ENCODE data around the gene SLC10A7.

The SLC10A7 gene

DNA sequence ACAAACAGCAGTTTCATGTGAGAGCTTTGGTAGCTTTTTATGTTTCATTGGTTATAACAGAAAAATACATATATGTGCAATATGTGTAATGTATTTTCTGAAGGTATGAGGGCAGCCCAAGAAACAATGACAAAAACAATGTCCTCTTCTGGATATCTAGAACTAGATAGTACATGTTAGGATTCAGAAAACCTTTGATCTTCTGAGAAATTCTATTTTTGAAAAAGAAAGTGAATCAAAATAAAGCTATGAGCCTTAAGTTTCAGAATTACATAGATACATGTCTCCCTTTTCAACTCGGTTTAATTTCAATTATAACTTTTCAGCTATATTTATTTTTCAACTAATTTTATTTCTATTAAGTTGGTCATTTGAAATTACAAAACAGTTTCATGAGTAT lies 175.5 kb downstream of the SLC10A7 start:
- no peak for DNase-seq

DNA sequence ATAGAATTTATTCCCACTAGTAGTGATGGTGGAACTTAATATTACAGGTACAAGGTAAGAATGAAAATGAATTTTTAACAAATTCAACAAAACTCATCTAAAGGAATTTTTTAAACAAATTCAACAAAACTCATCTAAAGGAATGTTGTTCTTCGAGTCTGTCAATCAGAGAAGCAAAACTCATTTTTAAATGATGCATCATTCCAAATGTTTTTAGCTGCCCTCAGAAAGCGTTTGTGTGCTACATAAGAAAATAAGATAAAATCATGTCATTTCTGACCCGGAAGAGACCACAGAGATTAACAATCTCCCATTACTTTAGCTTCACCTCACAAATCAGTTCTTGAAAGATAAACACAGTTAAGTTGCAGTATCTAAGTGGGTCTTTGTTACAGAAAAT lies 178.0 kb downstream of the SLC10A7 start:
- DNase-seq = no peak

DNA sequence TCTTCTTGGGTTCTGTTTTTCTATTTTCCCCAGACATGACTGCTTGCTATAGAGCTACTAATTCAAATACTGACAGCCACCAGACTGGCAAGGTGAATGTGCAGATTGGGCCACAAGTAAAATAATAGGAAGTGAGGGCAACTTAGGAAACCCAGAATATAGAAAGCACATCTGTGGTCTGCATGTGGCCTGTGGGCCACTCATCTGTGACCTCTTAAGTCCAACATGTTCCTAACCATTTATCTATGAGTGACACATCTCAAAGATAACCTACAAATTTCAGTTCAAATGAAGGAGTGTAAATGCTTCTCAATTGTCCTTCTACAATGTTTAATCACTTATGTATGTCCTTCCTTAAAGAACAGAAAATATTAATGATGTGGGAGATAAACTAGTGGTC lies 178.5 kb downstream of the SLC10A7 start:
- no peak for DNase-seq

DNA sequence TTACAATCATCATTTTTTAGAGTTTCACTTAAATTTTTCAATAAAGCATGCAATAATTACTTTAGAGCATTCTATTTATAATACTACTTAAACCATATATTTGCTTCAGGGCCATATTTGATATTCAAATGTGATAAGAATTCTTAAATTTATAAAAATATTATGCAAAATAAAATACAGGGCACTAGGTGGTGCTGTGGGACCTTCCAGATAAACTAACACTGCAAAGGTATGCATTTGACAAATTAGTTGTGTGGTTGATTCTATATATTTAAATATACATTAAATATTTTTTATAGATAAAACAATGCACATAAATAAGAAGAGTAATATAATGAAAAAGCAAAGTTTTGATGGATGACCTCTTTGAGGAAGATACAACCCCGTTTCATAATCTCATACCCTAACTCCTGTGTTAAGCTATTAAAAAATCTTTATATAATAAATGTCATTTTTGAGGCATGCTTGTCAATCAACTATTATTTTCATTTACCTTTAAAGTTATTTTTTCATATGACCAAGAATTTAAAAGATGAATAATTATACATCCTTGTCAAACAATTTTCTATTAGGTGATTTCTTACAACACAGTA lies 179.0 kb downstream of the SLC10A7 start:
- DNase-seq = no peak

DNA sequence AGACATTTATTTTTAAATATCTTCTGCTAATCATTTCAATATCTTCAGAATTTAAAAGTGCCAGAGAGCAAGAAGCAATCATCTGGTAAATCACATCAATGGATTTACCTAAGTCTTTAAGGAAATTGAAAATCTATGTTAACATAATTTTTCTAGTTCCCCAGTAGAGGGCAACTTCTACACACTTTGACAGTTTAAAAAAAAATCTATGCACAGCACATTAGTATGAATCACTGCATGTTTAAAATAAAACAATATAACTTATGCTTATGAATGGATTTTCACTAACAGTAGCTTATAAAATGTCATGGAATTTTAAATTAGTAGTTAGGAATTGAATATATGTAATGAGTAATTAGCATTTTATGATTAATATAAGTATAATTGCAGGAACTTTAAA lies 180.9 kb downstream of the SLC10A7 start:
- no peak for DNase-seq

DNA sequence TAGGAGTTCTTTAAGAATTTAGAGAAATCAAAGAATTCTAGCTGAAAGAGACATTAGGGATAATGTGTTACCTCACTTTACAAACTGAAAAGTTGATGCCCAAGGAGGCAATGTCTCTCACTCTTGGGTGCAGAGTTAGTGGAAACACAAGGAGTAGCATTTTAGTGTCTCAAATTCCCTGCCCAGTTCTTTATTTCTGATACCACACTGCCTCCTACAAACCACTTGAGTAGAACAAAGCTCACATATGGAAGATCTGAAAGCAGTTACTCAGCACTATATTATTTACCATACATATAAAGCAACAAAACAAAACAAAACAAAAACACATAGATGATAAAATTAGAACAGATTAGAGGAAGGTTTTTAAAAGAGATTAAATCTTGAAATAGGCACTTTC lies 183.2 kb downstream of the SLC10A7 start:
- DNase-seq = no peak

DNA sequence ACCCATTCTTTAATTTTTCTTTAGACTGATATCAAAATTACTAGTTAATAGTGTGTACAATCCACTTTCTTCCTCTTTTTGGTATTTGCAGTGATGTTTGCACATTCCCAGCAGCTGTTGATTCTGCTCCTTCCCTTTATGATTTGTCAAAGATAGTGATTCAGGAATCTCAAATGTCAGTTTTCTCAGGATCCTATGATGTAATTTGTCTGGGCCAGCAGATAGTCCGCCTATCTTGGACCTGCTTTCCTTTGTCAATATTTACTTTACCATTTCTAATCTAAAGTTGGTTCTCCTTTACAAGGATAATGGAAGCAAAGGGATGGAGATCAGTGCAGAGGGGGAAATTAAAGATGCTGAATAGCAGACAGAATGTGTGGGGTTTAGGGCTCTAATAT lies 185.3 kb downstream of the SLC10A7 start:
- DNase-seq = no peak

DNA sequence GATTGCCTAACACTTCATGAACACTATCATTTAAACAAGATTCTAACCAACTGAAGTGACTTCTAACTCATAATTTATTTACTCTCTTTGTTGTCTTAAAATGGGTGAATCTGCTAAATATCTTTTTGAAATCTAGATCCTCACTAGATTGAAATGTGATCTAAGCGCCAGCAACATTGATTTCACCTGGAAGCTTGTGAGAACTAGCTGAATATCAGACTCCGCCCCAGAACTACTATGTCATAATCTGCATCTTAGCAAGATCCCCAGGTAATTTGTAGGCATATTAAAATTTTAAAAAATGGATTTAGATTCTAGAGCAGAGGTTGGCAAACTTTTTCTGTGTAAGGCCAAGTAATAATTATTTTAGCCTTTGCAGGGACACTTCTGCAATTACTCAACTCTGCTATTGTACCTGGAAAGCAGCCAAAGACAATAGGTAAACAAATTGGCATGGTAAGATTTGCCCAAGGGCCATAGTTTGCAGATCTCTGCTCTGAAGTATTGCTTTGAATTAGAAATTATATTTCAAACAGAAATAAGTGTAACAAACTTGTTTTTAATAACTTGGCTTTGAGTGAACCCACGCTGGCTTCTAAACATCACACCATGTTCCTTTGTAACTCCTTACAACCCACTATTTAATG lies 185.9 kb downstream of the SLC10A7 start:
- no peak for DNase-seq

DNA sequence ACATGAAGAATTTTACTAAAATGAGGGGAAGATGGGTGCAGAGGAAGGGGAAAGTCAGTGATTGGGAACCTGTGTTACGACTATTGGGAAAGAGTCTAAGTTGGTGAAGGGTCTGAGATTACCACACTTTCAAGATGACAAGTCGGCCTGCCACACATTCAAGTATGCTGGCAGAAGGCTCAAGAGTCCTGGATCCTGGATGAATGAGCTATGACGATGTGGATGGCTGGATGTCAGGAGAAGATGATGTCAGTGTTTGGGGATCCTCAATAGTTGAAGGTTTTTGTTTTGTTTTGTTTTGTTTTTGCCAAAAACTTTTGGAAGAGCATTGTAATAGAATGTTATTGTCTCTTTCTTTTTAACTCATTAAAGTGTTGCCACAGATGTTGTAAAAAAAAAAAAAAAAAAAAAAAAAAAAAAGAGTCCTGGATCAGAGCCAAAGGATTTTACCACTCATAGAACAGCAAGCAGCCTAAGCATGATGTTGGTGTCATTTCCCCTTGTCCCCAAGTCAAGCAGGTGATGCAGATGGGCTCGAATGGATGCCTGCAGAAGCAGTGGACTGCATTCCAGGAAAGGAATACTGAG lies 186.8 kb downstream of the SLC10A7 start:
- DNase-seq = no peak

DNA sequence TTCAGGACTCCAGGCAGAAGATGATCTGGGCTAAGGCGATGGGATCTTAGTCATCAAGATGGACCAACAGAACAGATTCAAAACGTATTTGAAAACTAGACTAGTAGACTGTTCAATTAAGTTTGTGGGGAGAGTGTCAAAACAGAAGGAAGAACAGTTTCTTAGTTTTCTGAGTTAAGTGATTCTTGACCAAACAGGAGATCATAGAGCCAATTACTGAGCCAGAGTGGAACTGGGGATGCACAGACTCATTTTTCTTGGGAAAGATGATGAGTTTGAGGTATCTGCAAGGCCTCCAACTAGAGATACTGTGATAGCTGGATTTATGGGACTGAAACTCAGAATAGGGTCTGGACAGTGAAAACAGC lies 187.9 kb downstream of the SLC10A7 start:
- no peak for DNase-seq

DNA sequence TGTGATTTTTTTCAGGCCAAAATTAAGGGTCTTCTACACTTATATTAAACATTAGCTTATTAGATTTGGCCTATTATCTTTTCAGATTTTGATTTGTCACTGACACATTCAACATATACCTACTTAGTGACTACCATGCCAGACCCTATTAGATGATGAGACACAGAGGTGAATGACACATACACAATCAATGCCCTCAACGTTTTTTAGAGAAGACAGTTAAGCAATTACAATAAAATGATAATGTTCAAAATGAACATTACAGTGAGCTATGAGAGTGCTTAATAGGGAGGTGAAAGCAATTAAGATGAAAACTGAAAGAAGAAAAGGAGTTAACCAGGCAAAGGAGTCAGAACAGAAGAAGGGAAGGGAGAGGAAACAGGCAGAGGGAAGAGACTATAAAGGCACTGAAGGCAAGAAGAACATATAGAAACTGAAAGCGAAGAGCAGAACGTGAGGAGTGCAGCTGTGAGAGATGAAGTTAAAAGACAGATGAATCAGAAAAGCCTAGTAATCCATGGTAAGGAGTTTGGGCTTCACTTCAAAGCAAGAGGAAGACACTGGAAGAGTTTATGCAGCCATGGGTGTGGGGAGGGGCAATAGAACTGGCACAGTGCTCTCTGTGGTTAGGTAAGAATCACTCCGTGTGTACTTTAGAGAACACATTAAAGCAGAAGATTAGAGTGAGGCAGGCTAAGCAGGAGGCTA lies 188.4 kb downstream of the SLC10A7 start:
- no peak for DNase-seq

DNA sequence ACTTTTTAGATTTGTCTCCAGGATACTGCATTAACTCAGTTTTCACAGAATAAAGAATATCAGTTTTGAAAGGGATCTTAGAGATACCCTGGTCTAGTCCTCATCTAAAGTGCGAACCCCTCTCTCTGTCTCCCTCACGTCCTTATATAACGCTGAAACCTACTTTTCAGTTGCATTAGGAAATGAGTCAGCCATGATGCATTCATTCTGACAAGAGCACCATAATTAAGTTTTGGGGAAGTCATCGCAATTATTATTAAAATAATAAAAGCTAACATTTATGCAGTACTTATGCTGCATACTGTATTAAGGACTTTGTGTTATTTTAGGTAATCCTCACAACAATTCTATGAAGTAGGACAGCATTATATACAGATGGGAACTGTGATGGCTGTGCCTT lies 191.3 kb downstream of the SLC10A7 start:
- DNase-seq = no peak

DNA sequence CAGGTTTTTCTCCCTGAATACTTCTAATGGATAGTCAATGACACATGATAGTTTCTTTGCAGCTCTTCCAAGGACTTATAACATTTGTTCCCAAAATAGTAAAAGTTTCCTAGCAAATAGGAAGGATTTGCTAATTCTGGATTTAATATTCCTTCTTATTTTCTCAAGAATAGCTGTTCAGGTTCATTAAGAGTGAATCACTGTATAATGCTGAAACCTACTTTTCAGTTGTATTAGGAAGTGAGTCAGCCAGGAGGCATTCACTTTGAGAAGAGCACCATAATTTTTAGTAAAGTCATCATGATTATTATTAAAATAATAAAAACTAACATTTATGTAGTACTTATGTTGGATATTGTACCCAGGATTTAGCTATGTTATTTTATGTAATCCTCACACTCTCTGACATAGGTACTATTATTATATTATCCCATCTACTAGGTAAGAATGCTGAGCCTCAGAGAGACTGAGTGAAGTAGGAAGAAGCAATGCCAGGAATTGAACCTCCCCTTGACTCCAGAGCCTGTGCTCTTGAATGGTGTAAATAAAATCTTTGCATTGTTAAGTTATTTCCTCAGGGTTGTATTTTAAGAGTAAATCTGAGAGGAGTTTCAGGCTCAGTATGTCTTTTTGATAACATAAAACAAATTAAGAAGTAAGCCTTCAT lies 192.6 kb downstream of the SLC10A7 start:
- no peak for DNase-seq

DNA sequence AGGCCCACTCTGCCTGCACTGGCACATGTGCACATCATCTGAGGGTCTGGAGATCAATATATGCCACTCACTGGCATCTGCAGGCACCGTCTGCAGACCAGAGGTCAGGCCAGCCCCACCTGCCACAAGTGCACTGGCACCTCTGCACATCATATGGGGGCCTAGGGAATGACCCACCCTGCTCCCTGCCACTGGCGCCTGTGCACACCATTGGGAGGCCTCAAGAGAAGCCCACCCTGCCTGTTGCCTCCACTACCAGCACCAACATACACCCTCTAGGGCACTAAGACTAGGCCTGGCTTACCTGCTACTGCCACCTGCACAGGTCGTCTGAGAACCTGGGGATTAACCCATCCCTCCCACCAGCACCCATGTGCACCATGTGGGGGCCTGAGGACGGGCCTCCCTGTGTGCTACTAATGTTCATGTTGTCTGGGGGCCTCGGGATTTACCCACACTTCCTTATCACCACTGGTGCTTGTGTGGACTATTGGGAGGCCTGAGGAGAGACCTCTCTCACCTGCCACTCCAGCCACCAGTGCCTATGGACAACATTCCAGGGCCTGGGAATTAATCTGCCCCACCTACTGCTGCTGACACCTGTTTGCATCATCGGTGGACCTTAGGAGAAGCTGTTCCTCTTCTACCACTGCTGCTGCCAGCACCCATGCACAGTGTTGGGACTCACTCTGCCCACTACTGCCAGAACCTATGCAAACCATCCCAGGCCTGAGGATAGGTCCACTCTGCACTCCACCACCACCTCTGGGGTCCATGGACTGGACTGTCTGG lies 193.7 kb downstream of the SLC10A7 start:
- no peak for DNase-seq

DNA sequence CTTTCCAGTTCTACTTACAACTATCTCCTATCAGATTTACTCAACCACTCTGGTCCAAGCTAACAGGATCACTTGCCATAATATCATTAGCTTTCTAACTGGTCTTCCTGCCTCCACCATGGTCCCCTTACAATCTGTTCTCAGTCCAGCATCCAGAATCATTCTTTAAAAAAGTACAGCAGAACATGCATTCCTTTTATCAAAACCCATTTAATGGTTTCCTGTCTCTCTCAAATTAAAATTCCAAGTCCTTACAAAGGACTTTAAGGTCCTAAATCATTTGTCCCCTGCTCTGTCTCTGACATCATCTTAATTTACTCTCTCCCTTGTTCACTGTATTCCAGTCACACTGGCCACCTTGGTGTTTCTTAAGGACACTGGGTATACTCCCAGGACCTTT lies 202.8 kb downstream of the SLC10A7 start:
- no peak for DNase-seq

DNA sequence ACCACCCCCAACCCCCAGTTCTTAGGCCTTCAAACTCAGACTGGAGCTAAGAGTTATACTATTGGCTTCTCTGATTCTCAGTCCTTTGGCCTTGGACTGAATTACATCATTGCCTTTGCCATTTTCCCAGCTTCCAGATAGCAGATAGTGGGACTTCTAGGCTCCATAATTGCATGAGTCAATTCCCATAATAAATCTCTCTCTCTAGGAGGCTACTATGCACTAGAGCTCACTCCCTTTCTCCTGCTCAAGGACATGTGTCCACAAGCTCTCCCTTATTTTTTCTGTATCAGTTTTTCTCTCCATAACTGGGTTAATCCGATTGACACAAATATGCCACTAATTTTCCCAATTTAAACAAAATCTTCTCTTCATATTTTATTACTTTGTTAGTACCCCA lies 204.0 kb downstream of the SLC10A7 start:
- DNase-seq = no peak

DNA sequence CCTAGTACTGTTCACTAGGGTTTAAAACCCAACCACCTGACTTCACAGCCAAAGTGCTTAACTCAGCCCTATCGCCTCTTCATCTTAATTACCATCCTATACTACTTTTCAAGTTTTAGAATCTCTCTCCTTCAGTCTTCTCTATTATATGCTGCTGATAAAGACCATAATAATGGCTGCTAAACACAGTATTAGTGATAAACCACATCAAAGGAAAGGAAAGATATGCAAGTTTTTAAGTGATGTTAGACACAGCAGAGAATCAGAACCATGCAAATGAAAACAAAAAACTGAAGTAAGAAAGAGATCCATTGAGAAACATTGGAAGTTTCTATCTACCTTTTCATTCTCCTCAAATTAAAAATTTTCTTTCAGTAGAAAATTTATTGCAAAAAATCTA lies 206.6 kb downstream of the SLC10A7 start:
- DNase-seq = no peak

DNA sequence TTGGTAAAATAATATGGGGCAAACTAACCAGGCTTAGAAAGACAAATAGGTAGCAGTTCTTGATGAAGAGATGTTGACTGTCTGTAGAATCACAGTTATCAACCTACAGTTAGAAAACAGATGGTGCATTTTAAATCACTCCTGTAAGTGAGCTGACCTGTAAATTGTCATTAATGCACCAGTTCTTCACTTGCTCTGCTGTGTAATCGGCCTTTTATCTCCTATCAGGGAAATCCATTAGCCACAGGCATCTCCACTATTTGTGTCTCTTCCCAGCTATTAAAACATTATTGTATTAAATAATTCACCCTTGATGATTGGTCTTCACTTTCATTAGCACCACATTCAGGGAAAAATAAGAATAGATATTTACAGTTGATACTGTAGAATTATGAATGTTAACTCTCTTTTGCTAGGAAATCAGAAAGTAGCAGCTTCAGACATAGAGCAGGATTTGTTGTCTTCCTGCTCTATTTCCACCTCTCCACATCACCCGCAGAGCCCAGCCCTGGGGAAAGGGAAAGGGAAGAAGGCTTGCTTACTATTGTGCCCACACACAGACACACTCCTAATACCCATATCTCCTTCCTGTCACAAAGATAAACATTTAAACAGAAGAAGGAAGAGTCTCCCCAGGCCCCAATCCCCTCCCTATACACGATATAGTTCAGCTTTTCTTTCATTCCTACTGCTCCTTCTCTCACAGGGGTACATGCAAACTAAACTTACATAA lies 210.3 kb downstream of the SLC10A7 start:
- DNase-seq = no peak

DNA sequence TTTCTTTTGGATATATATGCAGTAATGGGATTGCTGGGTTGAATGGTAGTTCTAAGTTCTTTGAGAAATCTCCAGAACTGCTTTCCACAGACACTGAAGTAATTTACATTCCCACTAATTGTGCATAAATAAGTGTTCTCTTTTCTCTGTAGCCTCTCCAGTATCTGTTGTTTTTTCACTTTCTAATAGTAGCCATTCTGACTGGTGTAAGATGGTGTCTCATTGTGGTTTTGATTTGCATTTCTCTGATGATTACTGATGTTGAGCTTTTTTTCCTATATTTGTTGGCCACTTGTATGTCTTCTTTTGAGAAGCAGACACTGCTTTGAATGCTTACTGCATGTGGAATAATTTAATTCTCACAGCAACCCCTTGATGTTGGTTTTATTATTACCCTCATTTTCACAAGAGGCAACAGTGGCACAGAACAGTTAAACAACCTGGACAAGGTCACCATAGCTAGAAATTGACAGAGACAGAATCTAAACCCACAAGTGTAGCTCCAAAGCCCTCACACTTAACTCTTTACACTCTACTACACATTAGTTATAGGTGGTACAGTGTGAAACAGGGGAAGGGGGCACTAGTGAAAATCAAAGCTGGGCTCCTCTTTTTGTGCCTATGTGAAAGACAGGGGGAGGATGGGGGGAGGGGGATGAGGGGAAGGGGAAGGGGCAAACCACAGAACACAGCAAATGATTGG lies 211.3 kb downstream of the SLC10A7 start:
- no peak for DNase-seq

DNA sequence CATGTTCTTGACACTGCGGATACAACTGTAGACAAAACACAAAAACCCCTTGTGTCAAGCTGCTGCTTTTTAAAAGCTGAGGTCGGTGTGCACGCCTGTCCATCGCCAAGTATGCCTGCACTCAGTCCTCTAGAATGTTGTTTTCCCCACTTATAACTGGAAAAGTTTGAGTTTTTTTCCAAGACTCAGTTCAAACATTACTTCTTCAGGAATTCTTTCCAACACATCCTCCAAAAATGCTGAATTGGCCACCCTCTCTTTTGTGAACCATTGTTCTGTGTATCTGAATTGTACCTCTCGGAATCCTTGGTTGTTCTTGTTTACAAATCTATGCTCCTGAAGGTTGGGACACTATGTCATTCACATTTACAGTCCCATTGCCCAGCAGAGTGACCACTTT lies 212.8 kb downstream of the SLC10A7 start:
- DNase-seq = no peak

DNA sequence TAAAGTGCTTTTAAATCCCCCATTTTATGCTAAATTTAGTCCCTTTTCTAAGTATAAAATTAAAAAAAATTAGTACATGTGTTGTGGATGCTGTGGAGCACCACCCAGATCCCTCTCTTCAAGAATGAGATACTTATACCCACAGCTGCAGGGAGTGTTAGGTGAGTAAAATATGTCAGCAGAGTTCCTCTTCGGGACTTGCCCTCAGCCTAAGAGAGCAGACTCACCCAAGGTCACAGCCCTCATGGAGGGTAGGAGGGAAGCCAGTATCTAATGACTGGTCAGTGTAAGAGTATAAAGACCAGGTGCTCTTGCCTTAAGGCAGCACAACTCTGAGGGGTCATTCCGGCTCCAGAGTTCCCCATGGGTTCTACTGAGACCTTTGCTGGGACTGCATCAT lies 218.9 kb downstream of the SLC10A7 start:
- no peak for DNase-seq

DNA sequence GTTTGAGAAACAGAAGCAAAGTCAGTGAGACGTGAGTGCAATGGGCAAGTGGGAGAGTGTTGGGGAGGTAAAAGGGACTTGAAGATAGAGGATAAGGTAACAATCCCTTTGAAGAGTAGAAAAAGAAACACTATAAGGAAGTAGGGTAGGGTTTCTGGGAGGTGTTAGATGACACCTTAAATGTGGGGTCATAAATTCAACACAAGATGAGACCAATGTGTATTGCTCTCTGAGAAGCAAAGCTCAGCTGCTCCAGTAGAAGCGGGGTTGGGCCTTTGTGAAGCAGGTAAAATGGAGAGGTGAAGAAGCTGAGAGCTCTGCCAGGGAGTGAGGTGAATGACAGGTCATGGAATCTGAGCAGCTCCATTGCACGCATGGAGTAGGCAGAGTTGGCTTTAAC lies 222.1 kb downstream of the SLC10A7 start:
- no peak for DNase-seq
